Stomach smooth muscle (tissue), 2 donors: ENCODE measurements around the gene FKBP3.
A peak's percentile ranks its signal among the peaks of the same experiment; 100 is the strongest.
"Not testable (repeated sequence)": the region's sequence is repeated elsewhere in the genome, so short reads cannot be mapped to it uniquely, and the experiment has no call there.

Experiments
- H3K27ac ChIP-seq: one replicate; pipeline ENCODE4 v1.7.0; 2013; ENCODE audit warnings: mild to moderate bottlenecking, low read length, inconsistent platforms
- H3K27me3 ChIP-seq, 2 donors: one replicate each; pipeline ENCODE4 v1.7.0; 2013; ENCODE audit warnings: low read length in 2 of 2; ENCODE audit not compliant: insufficient read depth in 2 of 2, control insufficient read depth in 1 of 2
- H3K36me3 ChIP-seq, 2 donors: one replicate each; pipeline ENCODE4 v1.7.0; 2013; ENCODE audit warnings: low read length in 2 of 2; ENCODE audit not compliant: control insufficient read depth in 2 of 2, insufficient read depth in 2 of 2
- H3K4me1 ChIP-seq: one replicate; pipeline ENCODE4 v1.7.0; 2013; ENCODE audit warnings: low read length; ENCODE audit not compliant: control insufficient read depth, insufficient read depth
- H3K4me3 ChIP-seq, 2 donors: one replicate each; pipeline ENCODE4 v1.7.0; 2013; ENCODE audit warnings: low read length in 2 of 2
- H3K9ac ChIP-seq, 2 donors: one replicate each; pipeline ENCODE4 v1.7.0; 2013; ENCODE audit warnings: low read length in 2 of 2, mild to moderate bottlenecking in 1 of 2
- H3K9me3 ChIP-seq, 2 donors: one replicate each; pipeline ENCODE4 v1.7.0; 2013; ENCODE audit warnings: low read length in 2 of 2; ENCODE audit not compliant: control insufficient read depth in 2 of 2
- donor health status: healthy.
- donor health status: Pancreatic carcinoma.

Gene FKBP3

GRCh38 chr14:45083617-45083975 is 50.7 kb downstream of the FKBP3 start:
- Histone ChIP-seq H3K36me3 (no peaks in the 10 kb centered on the region), H3K27ac (no peak overlapping the region), H3K9me3 (no peaks in the 10 kb centered on the region), H3K9ac (peak overlapping the region; percentile 71 to 80), H3K27me3 (no peaks in the 10 kb centered on the region), H3K4me3 (peak overlapping the region; percentile 85 to 87), H3K4me1 (no peaks in the 10 kb centered on the region)

- H3K27ac ChIP-seq: no peak overlapping the region
- no peaks in the 10 kb centered on the region for H3K4me1 ChIP-seq
- no peaks in the 10 kb centered on the region for H3K36me3 ChIP-seq
- no peaks in the 10 kb centered on the region for H3K9me3 ChIP-seq
- H3K9ac ChIP-seq: no peak overlapping the region
- H3K27me3 ChIP-seq: no peaks in the 10 kb centered on the region
- no peak overlapping the region for H3K4me3 ChIP-seq
These were observed 51.9 kb downstream of the FKBP3 start for GRCh38 chr14:45082420-45082819.

- H3K27me3 ChIP-seq, H3K27ac ChIP-seq, H3K4me3 ChIP-seq, H3K36me3 ChIP-seq, H3K9me3 ChIP-seq, H3K9ac ChIP-seq, H3K4me1 ChIP-seq: not testable (repeated sequence)
These were observed 53.2 kb downstream of the FKBP3 start for GRCh38 chr14:45081096-45081495.

GRCh38 chr14:45080416-45080968 is 53.8 kb downstream of the FKBP3 start:
- H3K36me3 ChIP-seq, H3K27me3 ChIP-seq, H3K4me3 ChIP-seq, H3K27ac ChIP-seq, H3K9ac ChIP-seq, H3K4me1 ChIP-seq, H3K9me3 ChIP-seq: not testable (repeated sequence)

GRCh38 chr14:45078323-45078722 is 56.0 kb downstream of the FKBP3 start:
- no peak overlapping the region for H3K4me3 ChIP-seq
- no peak overlapping the region for H3K9ac ChIP-seq
- H3K9me3 ChIP-seq: no peaks in the 10 kb centered on the region
- no peaks in the 10 kb centered on the region for H3K4me1 ChIP-seq
- no peaks in the 10 kb centered on the region for H3K27me3 ChIP-seq
- no peak overlapping the region for H3K27ac ChIP-seq
- H3K36me3 ChIP-seq: no peaks in the 10 kb centered on the region

- H3K36me3 ChIP-seq: peaks cover 0 to 4% of the 10 kb centered on the region in 2 donors
- H3K4me1 ChIP-seq: no peaks in the 10 kb centered on the region
- no peaks in the 10 kb centered on the region for H3K9me3 ChIP-seq
- no peak overlapping the region for H3K9ac ChIP-seq
- no peak overlapping the region for H3K27ac ChIP-seq
- no peak overlapping the region for H3K4me3 ChIP-seq
- no peaks in the 10 kb centered on the region for H3K27me3 ChIP-seq
These were observed 60.9 kb downstream of the FKBP3 start for GRCh38 chr14:45073231-45073879.

- Histone ChIP-seq H3K27me3 (no peaks in the 10 kb centered on the region), H3K4me3 (no peak overlapping the region), H3K9me3 (no peaks in the 10 kb centered on the region), H3K36me3 (peaks cover 0 to 4% of the 10 kb centered on the region in 2 donors), H3K4me1 (no peaks in the 10 kb centered on the region), H3K9ac (no peak overlapping the region), H3K27ac (no peak overlapping the region)
These were observed 62.2 kb downstream of the FKBP3 start for GRCh38 chr14:45072126-45072525.

- H3K9me3 ChIP-seq: no peaks in the 10 kb centered on the region
- H3K9ac ChIP-seq: no peak overlapping the region
- no peaks in the 10 kb centered on the region for H3K4me1 ChIP-seq
- no peak overlapping the region for H3K4me3 ChIP-seq
- H3K36me3 ChIP-seq: peaks cover 0 to 4% of the 10 kb centered on the region in 2 donors
- H3K27ac ChIP-seq: no peak overlapping the region
- H3K27me3 ChIP-seq: no peaks in the 10 kb centered on the region
These were observed 64.1 kb downstream of the FKBP3 start for GRCh38 chr14:45070215-45070614.

GRCh38 chr14:45068396-45068795 is 65.9 kb downstream of the FKBP3 start:
- H3K27ac ChIP-seq: no peak overlapping the region
- H3K36me3 ChIP-seq: peaks cover 0 to 4% of the 10 kb centered on the region in 2 donors
- H3K4me3 ChIP-seq: no peak overlapping the region
- H3K9me3 ChIP-seq: no peaks in the 10 kb centered on the region
- H3K9ac ChIP-seq: no peak overlapping the region
- no peaks in the 10 kb centered on the region for H3K4me1 ChIP-seq
- no peaks in the 10 kb centered on the region for H3K27me3 ChIP-seq

- Histone ChIP-seq H3K4me1 (no peaks in the 10 kb centered on the region), H3K36me3 (peaks cover 0 to 4% of the 10 kb centered on the region in 2 donors), H3K27me3 (no peaks in the 10 kb centered on the region), H3K9ac (no peak overlapping the region), H3K4me3 (no peak overlapping the region), H3K27ac (no peak overlapping the region), H3K9me3 (no peaks in the 10 kb centered on the region)
These were observed 67.6 kb downstream of the FKBP3 start for GRCh38 chr14:45066667-45067066.

- peak overlapping the region in 1 of 2 donors; percentile 4 for H3K4me3 ChIP-seq
- no peaks in the 10 kb centered on the region for H3K9me3 ChIP-seq
- no peak overlapping the region for H3K27ac ChIP-seq
These were observed 68.3 kb downstream of the FKBP3 start for GRCh38 chr14:45065956-45066355.

More at GRCh38 chr14:45065956-45066355, 68.3 kb downstream of the FKBP3 start:
- H3K4me1 ChIP-seq: no peaks in the 10 kb centered on the region
- no peak overlapping the region for H3K9ac ChIP-seq
- peaks cover 0 to 4% of the 10 kb centered on the region in 2 donors for H3K36me3 ChIP-seq
- H3K27me3 ChIP-seq: no peaks in the 10 kb centered on the region
